Measurements from ENCODE around the gene GMCL1.
"Not testable (repeated sequence)": the region's sequence is repeated elsewhere in the genome, so short reads cannot be mapped to it uniquely, and the experiment has no call there.

Gene GMCL1

DNA sequence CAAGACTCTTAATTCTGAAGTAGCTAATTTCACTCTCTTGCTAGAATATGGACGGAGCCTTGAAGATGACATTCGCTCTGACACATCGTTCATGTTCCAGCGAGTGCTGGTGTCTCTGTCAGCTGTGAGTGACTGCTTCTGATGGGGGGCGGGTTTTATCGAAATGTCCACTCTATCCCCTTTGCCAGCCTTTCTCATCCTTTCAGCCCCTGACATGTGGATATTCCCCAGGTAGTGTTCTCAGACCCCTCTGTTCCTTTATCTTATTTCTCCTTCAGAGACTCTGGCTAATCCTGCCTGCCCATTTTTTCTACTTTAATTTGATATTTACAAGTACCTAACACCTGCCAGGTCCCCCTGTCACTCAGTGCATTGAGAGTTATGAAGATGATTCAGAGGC, 18.9 kb upstream of the GMCL1 start:
- FAIRE-seq, result no peak

DNA sequence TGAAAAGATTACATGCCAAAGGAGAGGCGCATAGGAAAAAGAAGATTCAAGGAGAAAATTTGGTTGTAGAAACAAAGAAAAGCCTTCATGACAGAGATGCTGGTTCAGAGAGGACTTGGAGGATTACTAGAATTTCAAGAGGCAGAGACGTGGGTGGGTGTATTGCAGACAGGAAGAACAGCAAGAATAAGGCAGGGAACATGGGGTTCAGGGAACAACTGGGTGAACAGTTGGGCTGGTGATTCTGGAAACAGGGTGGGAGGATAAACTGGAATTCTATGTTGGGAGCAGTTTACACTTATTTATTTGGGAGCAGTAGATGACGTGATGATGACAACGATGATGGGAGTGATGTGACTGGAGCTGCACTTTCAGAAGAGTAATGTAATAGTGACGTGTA, 18.4 kb upstream of the GMCL1 start:
- FAIRE-seq, result no peak

DNA sequence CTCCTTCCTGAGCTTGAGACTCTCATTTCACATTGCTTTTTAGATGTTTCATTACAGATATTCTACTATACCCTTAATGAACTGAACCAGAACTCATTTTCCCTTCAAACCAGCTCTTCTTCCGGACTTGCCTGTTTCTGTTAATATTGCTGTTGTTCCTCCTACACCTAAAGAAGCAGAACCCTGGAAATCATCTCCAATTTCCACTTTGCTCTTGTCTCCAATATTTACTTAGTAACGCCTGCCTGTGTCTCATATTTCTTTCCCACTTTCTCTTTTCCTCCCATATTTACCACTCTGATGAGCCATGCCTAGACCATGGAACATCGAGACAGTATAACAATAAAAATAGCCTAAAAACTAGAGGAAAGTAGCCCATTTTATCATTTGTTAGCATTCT, 17.9 kb upstream of the GMCL1 start:
- FAIRE-seq, result no peak

DNA sequence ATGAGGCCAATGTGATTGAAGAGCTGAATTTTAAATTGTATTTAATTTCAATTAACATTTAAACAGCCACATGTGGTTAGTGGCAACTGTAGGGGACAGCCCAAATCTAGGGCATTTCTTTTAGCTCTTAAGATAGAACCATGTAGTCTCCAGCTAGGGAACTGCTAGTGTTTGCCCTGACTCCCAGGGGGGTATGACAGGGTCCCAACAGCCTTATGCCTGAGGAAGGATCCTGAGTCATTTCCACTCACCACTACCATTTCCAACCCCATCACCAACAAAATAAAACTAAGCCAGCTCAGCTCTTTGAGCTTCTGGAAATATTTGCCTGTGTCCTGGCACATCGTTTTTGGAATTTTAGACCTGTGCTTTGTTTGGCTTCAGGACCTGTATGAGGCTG, 13.7 kb upstream of the GMCL1 start:
- FAIRE-seq, result no peak

DNA sequence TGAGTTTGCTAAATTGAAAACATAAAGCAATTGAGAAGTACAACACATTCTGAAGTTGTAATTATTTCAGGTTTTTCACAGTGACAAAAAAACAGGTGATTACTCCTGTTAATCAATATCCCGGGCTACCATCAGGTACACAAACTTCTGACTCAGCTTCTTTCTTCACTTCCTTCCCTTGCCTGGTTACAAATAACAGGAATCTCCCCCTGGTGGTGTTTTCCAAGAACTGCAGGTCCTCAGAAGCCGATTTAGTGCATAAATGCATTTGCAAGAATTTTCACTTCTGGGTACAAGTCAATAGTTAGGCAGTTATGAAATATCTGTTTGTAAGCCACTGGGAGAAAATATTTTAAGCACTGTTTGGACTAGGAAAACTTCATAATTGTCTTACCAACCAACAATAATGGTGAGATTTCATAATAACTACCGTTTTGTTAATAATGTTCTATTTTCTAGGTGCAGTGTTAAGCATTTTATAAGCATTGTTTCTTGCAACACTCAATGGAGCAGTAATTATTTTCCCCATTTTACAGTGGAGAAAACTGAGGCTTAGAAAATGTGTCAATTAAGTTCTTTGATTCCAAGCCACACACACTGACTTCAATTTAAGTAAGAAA, 12.4 kb upstream of the GMCL1 start:
- peak; percentile 96 for FAIRE-seq

DNA sequence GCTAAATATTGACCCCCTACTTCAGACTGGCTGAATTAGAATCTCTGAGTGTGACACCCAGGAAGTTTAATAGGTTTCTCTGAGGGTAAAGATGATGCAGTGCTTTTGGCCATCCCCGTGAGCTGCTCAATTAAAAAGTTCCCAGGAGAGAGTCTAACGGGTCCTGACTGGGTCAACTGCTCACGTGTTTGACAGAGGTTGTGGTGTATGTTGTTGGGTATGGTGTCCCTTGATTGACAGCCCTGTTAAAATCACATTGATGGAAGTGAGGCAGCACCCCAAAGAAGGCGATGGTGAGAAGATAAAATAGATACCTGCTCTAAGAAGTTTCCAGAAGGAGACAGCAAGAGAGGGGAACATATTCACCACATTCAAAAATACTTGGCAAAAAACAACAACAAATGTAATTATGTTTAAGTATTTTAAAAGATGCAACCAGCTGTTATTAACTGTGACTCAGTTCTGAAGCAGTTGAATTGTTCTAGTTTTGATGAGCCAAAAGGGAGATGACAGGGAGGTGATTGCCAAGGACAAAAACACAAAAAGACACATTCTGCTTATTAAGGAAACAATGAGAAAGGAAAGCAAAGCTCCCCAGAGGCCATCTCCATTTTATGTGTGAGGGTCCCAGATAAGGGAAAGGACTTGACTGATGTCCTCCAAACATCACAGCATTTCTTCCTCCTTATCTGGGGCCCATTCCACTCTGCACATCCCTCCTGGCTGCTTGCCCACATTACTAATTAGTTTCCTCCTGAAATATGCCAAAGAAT, 11.5 kb upstream of the GMCL1 start:
- FAIRE-seq, result no peak

DNA sequence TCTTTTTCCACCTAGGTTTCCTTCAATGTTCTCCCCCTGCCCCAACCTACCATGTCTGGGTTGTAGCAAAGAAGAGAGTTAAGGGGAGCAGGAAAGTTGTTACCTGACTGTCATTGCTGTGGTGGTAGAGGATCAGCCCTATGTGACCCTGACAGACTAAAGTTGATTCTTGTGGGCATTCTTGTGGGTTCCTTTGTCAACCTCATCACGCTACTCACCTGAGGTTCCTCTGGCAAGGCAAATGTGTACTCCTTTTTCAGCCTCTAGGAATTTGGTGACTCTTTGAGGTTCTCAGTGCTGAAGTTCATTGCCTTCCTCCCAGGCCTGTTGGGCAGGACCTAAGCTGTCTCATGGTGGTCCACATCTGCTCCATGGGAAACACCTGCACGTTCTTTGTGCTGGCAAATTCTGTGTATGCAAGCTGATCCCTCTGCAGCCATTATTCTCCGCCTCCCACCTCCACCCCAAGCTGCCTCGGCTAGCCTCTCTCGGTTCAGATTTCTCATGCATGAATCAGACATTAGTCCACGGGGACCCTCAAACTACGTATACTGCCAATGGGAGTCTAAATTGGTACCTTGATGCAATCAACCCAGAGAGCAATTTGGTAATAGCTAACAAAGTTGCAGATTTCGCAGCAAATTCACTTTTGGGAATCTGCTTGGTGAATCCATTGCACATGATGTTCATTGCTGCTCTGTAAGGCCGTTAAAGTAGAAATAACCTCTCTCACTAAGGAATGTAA, 1.5 kb upstream of the GMCL1 start:
- no peak for FAIRE-seq

DNA sequence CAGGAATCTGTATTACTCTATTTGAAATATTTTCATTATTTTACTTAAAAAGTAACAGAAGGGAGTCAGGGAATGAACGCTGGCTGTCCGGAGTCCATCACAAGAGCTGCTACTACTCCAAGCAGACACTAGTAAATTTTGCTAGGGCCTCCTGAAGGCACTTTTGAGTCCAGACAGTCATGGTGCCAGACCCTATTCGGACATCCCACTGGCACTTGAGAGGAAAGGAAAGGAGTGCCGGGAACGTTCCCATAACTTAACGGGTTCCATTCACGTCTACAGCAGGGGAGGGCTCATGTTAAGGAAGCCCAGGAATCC, 563 bp upstream of the GMCL1 start:
- no peak for FAIRE-seq

DNA sequence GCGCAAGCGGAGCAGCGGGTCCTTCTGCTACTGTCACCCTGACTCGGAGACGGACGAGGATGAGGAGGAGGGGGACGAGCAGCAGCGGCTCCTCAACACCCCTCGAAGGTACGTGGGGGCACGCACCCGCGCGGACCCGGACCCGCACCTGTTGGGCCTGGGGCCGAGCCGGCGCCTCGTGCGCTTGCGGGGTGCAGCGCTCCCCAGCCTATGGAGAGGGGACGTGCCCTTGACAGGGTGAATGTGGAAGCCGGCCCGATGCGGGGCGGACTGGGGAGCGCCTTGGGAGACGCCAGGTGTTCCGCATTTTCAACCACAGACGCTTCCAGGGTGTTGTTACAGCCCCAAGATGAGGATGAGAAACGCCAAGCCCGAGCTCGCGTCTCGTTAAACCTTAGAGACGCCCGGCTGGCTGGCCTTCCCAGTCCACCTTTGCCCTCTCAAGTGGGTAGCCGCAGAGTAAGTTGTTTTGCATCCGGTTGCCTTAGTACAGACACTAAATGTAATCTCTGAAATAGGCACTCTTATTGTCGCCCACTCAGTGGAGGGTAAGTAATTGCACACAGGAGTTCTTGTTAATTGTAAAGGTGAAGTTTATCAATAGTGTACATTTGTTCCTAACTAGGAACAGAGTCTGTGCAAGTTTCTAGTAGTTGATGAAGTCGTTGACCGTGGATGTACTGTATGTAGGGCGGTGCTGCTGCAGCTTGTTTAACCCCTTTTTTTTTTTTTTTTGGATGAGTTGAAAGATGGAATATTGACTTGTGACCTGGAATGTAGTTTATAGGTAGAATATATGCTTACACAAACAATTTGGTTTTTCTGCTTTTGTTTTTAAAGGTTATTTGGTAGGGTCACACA, 815 bp downstream of the GMCL1 start:
- no peak for FAIRE-seq

DNA sequence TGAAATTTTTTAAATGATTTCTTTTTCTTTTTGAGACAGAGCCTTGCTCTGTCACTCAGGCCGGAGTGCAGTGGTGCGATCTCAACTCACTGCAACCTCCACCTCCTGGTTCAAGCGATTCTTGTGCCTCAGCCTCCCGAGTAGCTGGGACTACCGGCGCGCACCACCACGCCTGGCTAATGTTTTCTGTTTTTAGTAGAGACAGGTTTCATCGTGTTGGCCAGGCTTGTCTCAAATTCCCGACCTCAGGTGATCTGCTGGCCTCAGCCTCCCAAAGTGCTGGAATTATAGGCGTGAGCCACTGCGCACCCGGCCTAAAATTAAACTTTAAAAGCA, 1.4 kb downstream of the GMCL1 start:
- FAIRE-seq, result not testable (repeated sequence)

DNA sequence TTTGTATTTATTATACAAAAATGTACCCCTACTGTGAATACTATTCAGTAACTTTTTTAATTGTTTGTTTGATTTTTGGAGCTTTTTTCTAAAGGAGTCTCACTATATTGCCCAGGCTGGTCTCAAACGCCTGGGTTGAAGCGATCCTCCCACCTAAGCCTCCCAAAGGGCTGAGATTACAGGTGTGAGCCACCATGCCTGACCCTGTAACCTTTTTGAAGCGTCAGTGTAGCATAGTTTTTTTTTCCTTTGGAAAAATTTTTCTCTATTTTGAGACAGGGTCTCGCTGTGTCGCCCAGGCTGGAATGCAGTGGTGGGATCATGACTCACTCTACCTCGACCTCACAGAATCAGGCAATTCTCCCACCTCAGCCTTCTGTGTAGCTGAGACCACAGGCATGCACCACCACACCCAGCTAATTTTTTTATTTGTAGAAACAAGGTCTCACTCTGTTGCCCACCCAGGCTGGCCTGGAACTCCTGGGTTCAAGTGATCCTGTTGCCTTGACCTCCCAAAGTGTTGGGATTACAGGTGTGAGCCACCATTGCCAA, 2.0 kb downstream of the GMCL1 start:
- FAIRE-seq, result no peak

DNA sequence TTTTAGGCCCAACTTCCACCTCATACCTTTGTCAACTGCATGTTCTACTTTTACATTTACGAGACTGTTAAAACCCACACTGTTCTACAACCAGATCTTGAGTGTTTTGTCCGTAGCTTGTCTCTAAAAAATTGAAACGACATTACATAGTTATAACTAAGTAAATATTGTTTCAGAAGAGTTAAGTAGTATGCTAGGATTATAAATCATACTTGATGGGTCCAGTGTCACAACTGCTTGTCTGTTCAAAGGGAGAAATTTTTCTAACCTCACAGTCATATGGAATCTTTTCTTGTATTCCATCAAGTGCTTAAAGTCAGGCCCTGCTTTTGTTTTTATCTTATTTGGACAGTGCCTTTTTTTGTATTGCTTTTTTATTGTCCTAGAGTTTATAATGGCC, 4.3 kb downstream of the GMCL1 start:
- no peak for FAIRE-seq

DNA sequence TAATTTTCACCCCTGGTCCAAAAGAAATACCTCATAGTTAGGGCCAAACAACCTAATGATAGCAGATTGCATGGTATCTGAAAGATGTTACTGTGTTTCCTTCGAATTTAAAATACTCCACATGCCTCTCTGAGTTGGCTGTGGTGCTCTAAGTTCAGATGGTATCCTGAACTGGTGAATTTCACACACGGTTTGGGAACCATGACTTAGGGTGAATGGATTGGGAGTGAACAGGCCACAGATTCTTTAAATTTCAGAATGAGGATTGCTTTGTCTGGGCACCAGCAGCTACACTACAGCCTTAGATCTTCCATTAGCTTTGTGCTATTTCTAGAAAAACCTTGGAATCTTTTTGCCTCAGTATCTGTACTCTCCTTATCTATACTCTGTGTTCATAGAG, 6.2 kb downstream of the GMCL1 start:
- no peak for FAIRE-seq

DNA sequence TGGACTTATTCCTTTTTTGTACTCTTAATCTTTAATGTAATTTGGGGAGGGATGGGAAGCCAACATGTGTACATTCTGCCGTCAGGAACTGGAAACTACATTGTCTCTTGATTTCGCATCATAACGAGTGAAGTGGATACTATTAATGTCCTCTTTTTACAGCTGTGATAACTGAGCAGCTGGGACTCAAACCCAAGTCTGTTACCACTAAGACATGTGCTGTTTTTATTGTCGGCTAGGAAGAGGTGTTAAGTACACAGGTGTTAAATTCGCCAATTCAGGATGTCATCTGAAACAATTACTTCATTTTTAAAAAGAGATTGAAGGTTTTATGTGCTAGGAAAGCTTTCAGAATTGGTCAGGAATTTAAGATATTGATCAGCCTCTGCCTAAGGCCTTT, 6.9 kb downstream of the GMCL1 start:
- no peak for FAIRE-seq

DNA sequence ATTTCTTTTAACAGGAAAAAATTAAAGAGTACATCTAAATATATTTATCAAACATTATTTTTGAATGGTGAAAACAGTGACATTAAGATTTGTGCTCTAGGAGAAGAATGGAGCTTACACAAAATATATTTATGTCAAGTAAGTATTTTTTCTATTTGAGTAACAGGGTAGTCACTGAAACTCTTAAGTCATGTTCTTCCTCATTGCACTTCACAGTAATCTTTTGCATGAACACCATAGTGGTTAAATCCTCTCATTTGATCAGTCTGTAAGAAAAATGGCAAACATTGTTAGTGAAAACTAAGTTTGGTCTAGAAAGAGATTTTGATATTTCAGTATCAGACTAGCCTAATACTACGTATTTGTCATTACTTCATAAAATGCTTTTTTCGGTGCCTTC, 8.1 kb downstream of the GMCL1 start:
- peak; percentile 3 for FAIRE-seq

DNA sequence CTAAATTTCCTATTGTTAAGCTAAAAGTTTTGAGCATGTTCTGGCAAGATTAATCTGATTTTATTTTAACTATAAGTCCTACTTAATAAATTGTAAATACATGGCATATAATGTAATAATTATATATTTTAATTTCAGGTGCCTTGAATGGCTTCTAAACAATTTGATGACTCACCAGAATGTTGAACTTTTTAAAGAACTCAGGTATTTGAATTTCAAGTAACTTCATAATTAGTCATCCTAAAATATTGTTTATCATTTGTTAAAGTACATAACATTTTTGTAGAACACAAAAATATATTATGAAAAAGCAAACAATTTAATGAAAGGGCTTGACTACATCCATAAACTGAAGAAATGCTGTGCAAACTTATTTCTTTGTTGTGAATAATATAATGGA, 14.5 kb downstream of the GMCL1 start:
- no peak for FAIRE-seq

DNA sequence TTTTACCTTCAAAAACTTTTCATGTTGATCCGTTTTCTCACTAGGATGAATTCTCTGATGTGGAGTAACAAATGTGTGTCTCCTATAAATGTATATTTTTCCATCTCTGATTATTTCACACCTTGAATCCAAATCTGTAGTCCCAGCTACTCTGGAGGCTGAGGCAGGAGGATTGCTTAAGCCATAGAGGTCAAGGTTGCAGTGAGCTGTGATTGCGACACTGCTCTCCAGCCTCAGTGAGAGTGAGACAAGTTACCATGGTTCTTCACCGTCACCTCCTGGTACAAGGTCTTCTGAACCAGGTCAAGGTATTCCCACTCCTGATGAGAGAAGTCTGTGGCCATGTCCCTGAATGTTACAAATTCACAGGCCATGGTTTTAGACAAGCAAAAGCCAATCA, 15.1 kb downstream of the GMCL1 start:
- FAIRE-seq, result no peak

DNA sequence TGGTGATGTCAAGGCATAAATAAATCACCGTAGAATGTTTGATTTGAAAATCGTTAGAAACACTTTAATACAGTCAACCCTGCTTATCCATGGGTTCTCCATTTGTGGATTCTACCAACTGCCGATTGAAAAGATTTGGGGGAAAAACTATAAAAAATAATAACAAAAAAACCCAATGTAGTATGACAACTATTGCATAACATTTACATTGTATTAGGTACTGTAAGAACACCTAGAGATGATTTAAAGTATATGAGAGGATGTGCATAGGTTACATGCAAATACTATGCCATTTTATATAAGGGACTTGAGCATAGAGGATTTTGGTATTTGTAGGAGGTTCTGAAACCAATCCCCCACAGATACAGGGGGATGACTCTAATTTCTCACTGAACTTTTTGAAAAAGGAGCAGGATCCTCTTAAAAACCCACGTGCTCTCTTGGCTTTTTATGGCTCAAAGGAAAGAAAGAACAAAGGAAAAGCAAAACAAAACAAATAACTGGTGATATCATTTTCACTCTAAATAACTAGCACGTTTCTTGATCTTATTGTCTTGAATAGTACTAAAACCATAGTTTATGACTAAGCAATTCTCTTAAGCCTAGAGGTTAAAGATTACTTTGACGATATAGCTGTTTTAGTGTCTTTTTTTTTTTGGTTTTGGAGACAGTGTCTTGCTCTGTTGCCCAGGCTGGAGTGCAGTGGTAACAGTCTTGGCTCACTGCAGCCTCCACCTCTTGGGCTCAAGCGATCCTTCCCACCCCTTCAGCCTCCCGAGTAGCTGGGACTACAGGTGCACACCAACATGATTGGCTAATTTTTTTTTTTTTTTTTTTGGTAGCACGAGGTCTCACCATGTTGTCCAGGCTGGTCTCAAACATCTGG, 17.0 kb downstream of the GMCL1 start:
- FAIRE-seq, result no peak

DNA sequence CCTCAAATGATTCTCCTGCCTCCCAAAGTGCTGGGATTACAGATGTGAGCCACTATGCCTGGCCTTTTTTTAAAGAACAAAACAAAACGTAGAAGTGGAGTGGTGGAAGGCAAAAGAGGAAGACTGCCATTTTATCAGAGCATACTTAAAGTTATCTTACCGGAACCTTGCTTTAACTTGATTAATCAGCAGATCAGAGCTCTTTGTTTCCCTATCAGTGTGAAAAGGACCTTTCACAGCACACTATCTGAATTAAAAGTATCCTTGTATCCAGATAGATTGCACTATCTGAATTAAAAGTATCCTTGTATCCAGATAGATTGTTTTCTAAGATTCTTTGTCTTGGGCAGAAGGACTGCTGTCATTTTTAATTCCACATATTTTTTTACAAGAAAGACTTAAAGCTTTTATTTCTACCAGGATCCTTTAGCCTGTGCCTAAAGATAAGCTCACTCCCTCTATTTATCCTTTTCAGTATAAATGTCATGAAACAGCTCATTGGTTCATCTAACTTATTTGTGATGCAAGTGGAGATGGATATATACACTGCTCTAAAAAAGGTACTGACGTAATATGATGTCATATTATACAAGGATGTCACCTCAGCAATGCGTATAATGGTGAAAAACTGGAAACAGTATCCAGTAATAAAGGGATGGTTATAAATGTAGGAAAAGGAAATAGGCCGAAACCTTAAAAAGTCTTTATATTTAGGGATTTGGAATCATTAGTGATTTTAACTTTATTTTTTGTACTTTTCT, 17.8 kb downstream of the GMCL1 start:
- no peak for FAIRE-seq

DNA sequence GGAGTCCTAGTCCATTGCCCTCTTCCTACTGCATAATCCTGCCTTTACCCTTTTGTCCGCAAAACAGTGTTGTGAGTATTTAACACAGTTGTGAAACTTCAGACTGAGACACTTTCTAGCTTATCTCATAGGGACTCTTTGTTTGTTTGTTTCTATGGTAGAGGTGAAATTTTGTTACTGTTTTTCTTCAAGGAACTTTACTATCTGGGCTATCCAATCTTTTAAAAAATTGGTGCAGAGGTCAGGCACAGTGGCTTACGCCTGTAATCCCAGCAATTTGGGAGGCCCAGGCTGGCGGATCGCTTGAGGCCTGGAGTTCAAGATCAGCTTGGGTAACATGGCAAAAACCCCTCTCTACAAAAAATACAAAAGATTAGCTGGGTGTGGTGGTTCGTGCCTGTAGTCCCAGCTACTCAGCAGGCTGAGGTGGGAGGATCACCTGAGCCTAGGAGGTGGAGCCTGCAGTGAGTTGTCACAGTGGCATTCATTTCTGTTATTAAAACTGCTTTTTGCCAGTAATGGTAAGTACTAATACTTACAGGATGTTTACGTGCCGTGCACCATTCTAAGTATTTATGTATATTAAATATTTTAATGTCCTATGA, 18.8 kb downstream of the GMCL1 start:
- no peak for FAIRE-seq

DNA sequence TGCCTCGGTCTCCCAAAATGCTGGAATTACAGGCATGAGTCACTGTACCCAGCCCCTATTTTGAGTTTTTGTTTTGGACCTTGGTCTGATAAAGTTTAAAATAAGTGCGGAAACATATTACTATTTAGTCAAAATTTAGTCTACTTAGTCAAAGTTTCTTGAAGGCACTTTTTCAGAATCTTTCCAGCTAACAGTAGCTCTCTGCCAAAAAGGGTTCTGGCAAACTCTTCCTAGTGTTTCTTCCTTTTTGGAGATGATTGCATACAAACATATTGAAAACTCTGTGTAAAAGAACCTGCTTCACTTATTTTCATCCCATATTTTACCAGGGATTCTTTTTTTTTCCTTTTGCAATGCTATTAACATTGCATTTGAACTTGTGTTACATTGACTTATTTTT, 28.8 kb downstream of the GMCL1 start:
- no peak for FAIRE-seq

Data from G401.6 (cell line).